K562 (cell line): ENCODE data around the gene TRIM44. TPM values are rescaled to one million over a fixed set of nuclear protein-coding genes. Genes with fewer than 3 reads are reported as not detected.

Source experiments
- ATAC-seq: fragments of 200-7000 bp; cut with Tn5 transposase; 3 replicates; pipeline ENCODE4 v1.9.1; 2020; ENCODE audit warnings: moderate library complexity
- BruUV-seq: library from RNA; stranded (reverse); fragments of 400-500 nt; replicated peaks from 2 replicates; lab custom pipeline; 2021; lab: Mats Ljungman, UMichigan
- CTCF ChIA-PET: fragments of 300-600 bp; formaldehyde crosslinking; extraction: SDS; loops from one replicate; lab custom pipeline; 2021; ENCODE audit warnings: low intra/inter-chr PET ratio; lab: Yijun Ruan, JAX
- POLR2A ChIA-PET: fragments of 300-600, 350-650 bp; sonication (Branson Sonifier 250); formaldehyde crosslinking; extraction: SDS; loops from one replicate; lab custom pipeline; 2021; ENCODE audit warnings: antibody characterized with exemption, inconsistent platforms; lab: Yijun Ruan, JAX
- DNase-seq, 4 experiments: peaks; one replicate each; pipeline versions ENCODE4 v3.0.0 to v3.0.0-alpha.2; 2011 to 2018; ENCODE audit warnings: low spot score in 3 of 4, mixed read lengths in 3 of 4; ENCODE audit errors: extremely low read depth in 1 of 4
- FAIRE-seq: peaks from 2 replicates; lab custom pipeline; 2011; peaks lifted over from hg19 to GRCh38; lab: Jason Lieb, UNC
- H2AFZ ChIP-seq: 2 replicates; pipeline ENCODE4 v1.6.0; 2011; ENCODE audit warnings: low read depth, low read length, control low read depth, inconsistent platforms
- H3K27ac ChIP-seq: fragments of 200-600 bp; 3 replicates; pipeline ENCODE4 v1.8.0; 2011; ENCODE audit warnings: low read depth, mild to moderate bottlenecking, control low read depth, inconsistent platforms, low read length, moderate library complexity, mixed read lengths; ENCODE audit errors: extremely low read depth
- H3K27me3 ChIP-seq, 2 experiments: fragments of 300-600 bp in 1 of 2; 2 replicates in 1 of 2; 3 replicates in 1 of 2; pipeline versions ENCODE4 v1.6.0 to v1.8.0; 2011; ENCODE audit warnings: inconsistent platforms in 2 of 2, low read length in 2 of 2, mild to moderate bottlenecking in 1 of 2, mixed read lengths in 1 of 2, moderate library complexity in 1 of 2; ENCODE audit not compliant: control insufficient read depth in 2 of 2, insufficient read depth in 2 of 2
- H3K36me3 ChIP-seq: fragments of 300-600 bp; 3 replicates; pipeline ENCODE4 v1.8.0; 2011; ENCODE audit warnings: mild to moderate bottlenecking, low read length, inconsistent platforms; ENCODE audit not compliant: control insufficient read depth, insufficient read depth
- H3K4me1 ChIP-seq, 2 experiments: fragments of 200-600 bp in 1 of 2; replicated peaks in 1 of 2; 2 replicates in 1 of 2; 3 replicates in 1 of 2; pipeline versions ENCODE4 v1.5.1 to v1.8.0; 2011; ENCODE audit warnings: inconsistent platforms in 2 of 2, low read length in 2 of 2, mild to moderate bottlenecking in 1 of 2, mixed read lengths in 1 of 2, moderate library complexity in 1 of 2; ENCODE audit not compliant: control insufficient read depth in 2 of 2, insufficient read depth in 2 of 2
- H3K4me2 ChIP-seq: 2 replicates; pipeline ENCODE4 v1.6.1; 2011; ENCODE audit warnings: low read length, control low read depth, inconsistent platforms, mixed read lengths; ENCODE audit not compliant: insufficient read depth
- H3K4me3 ChIP-seq: fragments of 200-600 bp; sonication (generic), shearing (Covaris generic); 2 replicates; pipeline ENCODE4 v1.5.1; 2016; ENCODE audit warnings: control low read depth, inconsistent platforms
- H3K79me2 ChIP-seq: fragments of 200-600 bp; 3 replicates; pipeline ENCODE4 v1.8.0; 2011; ENCODE audit warnings: low read length, inconsistent platforms; ENCODE audit not compliant: control insufficient read depth, insufficient read depth
- H3K9ac ChIP-seq, 2 experiments: 2 replicates each; pipeline versions ENCODE4 v1.6.0 to v1.6.1; 2011; ENCODE audit warnings: low read depth in 2 of 2, low read length in 2 of 2, control low read depth in 1 of 2, inconsistent platforms in 1 of 2, mild to moderate bottlenecking in 1 of 2, mixed read lengths in 1 of 2; ENCODE audit not compliant: insufficient read depth in 1 of 2
- H3K9me1 ChIP-seq: one replicate; pipeline ENCODE4 v1.6.0; 2011; ENCODE audit warnings: inconsistent platforms, mild to moderate bottlenecking, low read length, moderate library complexity; ENCODE audit not compliant: control insufficient read depth, insufficient read depth
- H3K9me3 ChIP-seq: replicated peaks from 2 replicates; pipeline ENCODE4 v1.5.1; 2011; ENCODE audit warnings: low read depth, low read length, inconsistent platforms; ENCODE audit not compliant: control insufficient read depth, insufficient read depth
- H4K20me1 ChIP-seq: replicated peaks from 2 replicates; pipeline ENCODE4 v1.6.1; 2011; ENCODE audit warnings: low read length, inconsistent platforms, mixed read lengths; ENCODE audit not compliant: control insufficient read depth, insufficient read depth
- PHF20 ChIP-seq: fragments of 450-650 bp; IDR thresholded peaks from 2 replicates; pipeline ENCODE4 v1.6.1; 2018; ENCODE audit not compliant: partially characterized antibody
- POU5F1 ChIP-seq: fragments of 150-350 bp; IDR thresholded peaks from 2 replicates; pipeline ENCODE4 v1.6.1; 2014; ENCODE audit warnings: borderline replicate concordance, low read length, low read depth, mild to moderate bottlenecking; ENCODE audit not compliant: partially characterized antibody
- STAT5A ChIP-seq: IDR thresholded peaks from 2 replicates; pipeline ENCODE4 v1.6.1; 2012; ENCODE audit warnings: low read length, inconsistent platforms, borderline replicate concordance
- THRAP3 ChIP-seq: fragments of 450-650 bp; IDR thresholded peaks from 2 replicates; pipeline ENCODE4 v1.6.1; 2016; ENCODE audit warnings: mild to moderate bottlenecking, inconsistent platforms, borderline replicate concordance
- ZSCAN32 ChIP-seq: fragments of 450-650 bp; formaldehyde crosslinking; IDR thresholded peaks from 2 replicates; pipeline ENCODE4 v1.4.0; 2020; ENCODE audit warnings: mild to moderate bottlenecking, moderate library complexity
- WGBS: fragments of 100-300 bp; shearing (Covaris generic); methylation state at CpG from one replicate; pipeline ENCODE4 v1.1.6; 2016; ENCODE audit warnings: low coverage, mixed read lengths; ENCODE audit not compliant: insufficient coverage; ENCODE audit errors: missing lambda C conversion rate; 5-methylcytosine and 5-hydroxymethylcytosine counted together
- in situ Hi-C: fragments of 300-500 bp; cut with MboI; formaldehyde crosslinking; loops from 4 replicates; pipeline ENCODE4 v1.15.0; 2018; ENCODE audit warnings: inconsistent platforms, mixed read lengths
- intact Hi-C: fragments of 100-400 bp; cut with micrococcal nuclease; formaldehyde crosslinking; loops from 2 replicates; pipeline ENCODE4 v1.14.2; 2022
- polyA plus RNA-seq, 8 experiments: library from polyadenylated mRNA; depleted of rRNA in 4 of 8; stranded (reverse) in 5 of 8; unstranded in 3 of 8; fragments of >200 nt; fragmentation: Nextera tagmentation in 2 of 8; fragmentation: Illumina TruSeq in 1 of 8; extraction: Ambion mirVana in 2 of 8; extraction: Trizol in 1 of 8; gene quantifications; 2 replicates each; pipeline versions ENCODE4 v1.2.1 to v1.2.3, GENCODE V29; 2011 to 2014; ENCODE audit warnings: inconsistent platforms in 1 of 8, missing spikeins in 1 of 8
- total RNA-seq, 7 experiments: library from RNA; depleted of rRNA in 6 of 7; stranded (reverse); fragments of >200 nt in 6 of 7; fragmentation: Illumina TruSeq in 2 of 7; extraction: Trizol in 2 of 7; gene quantifications; 2 replicates each; pipeline versions ENCODE4 v1.2.1 to v1.2.3, GENCODE V29; 2011 to 2021; ENCODE audit warnings: low replicate concordance in 1 of 7

Gene TRIM44
- total and polyA plus RNA-seq, 9 of the 15 experiments (the other 6 are each of a cell fraction or from before 2014, with no cell fraction given): 8.3 to 105 (median 37.2) TPM

DNA sequence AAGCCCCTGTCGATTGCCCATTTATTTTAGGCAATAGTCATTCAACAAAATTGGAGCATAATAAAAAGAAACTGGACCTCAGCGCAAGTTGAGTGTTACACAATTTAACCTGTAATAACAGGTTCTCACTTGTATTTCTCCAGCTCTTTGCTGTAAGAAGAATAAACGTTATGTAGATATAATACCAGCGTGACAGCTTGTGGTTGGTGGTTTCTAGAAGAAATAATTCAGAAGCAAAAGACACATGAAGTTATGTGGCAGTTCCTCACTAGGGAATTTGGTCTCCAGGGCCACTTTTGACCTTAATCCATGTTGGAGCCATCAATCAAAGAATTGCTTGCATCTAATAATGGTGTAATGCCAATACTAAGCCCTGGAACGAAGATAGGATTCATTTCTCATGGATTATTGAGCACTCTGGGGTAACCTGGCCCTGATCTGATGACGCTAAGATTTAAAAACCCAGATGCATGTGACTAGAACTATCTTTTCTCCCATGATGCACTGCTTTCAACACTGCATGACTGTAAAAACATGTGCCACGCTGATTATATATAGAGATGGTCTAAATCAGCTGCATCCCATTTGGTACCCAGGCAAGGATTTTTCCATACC, 151.6 kb downstream of the TRIM44 start:
- H3K9me3 ChIP-seq: no peaks in the 10 kb centered on the region
- no peaks in the 10 kb centered on the region for H4K20me1 ChIP-seq
- no peak overlapping the region for H3K4me2 ChIP-seq
- H3K4me1 ChIP-seq: no peaks in the 10 kb centered on the region
- intact Hi-C loops: no loop called here
- no peak overlapping the region for H2AFZ ChIP-seq
- peaks cover 16% of the 10 kb centered on the region; the same call in 1 of the 3 replicates for H3K36me3 ChIP-seq
- no peaks in the 10 kb centered on the region for H3K79me2 ChIP-seq
- H3K4me3 ChIP-seq: no peak overlapping the region
- H3K9me1 ChIP-seq: no peaks in the 10 kb centered on the region
- TF ChIP-seq STAT5A: no peak
- TF ChIP-seq ZSCAN32 (CRISPR knock-in tag): no peak
- H3K27me3 ChIP-seq: no peaks in the 10 kb centered on the region
- no TSS peak for BruUV-seq
- FAIRE-seq (no peak), ATAC-seq (no peak), DNase-seq (no peak)
- ChIA-PET CTCF (no interaction called here), POLR2A (interaction anchor here (0.6 kb wide), 1 partner anchor 10 kb away, joined by 3 read pairs; no protein-coding TSS in a partner anchor)
- H3K9ac ChIP-seq: no peak overlapping the region
- in situ Hi-C loops: no loop called here
- 74% methylated on average over 7 of the region's 7 CpGs for WGBS
- H3K27ac ChIP-seq: no peak overlapping the region

DNA sequence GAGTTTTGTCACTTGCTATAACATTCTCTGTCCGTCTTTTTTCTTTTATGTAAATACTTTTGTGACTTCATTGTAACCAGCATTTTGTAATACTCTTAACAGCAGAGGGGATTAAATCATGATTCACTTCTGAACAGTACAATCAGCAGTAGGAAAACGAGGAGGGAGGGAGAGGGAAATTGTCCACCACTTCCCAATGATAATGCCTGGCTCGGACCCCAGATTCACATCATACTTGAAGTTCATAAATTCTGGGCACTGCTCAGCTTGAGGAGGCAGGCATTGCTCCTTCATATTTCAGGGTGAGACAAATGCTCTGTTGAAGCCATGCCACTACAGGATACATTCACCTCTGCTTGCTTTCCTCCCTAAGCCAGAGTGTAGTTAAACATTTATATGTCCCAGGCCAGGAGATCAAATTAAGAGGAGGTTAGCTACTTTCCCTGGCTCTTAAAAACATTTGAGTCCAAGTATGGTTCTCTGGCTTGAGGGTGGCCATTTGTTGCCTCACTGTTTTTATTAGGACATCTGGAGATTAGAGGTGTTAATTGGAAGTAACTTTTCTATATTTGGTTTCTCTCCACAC, 152.2 kb downstream of the TRIM44 start:
- FAIRE-seq: no peak
- H3K36me3 ChIP-seq: peaks cover 10% of the 10 kb centered on the region; the same call in 1 of the 3 replicates
- H3K9me1 ChIP-seq: no peaks in the 10 kb centered on the region
- no peaks in the 10 kb centered on the region for H3K4me1 ChIP-seq
- H3K9ac ChIP-seq: no peak overlapping the region
- intact Hi-C loops (no loop called here), in situ Hi-C loops (no loop called here)
- no peak for DNase-seq
- CTCF ChIA-PET: no interaction called here
- H3K79me2 ChIP-seq: no peaks in the 10 kb centered on the region
- H4K20me1 ChIP-seq: no peaks in the 10 kb centered on the region
- H3K27me3 ChIP-seq: no peaks in the 10 kb centered on the region
- H2AFZ ChIP-seq: no peak overlapping the region
- no peak overlapping the region for H3K4me2 ChIP-seq
- ATAC-seq: no peak
- no peaks in the 10 kb centered on the region for H3K9me3 ChIP-seq
- no peak overlapping the region for H3K27ac ChIP-seq
- BruUV-seq: no TSS peak
- POLR2A ChIA-PET: no interaction called here
- WGBS: 78% methylated on average over 3 of the region's 3 CpGs
- H3K4me3 ChIP-seq: no peak overlapping the region
- TF ChIP-seq PHF20 (no peak), POU5F1 (no peak), THRAP3 (no peak)
